B cell (primary cell): ENCODE results near the gene BOD1.

Experiments used
- CTCF ChIP-seq: fragments of 200-600 bp; IDR thresholded peaks from one replicate; pipeline ENCODE4 v1.8.0; 2022; ENCODE audit warnings: antibody characterized with exemption, mild to moderate bottlenecking
- EZH2 ChIP-seq: IDR thresholded peaks from 2 replicates; pipeline ENCODE4 v1.6.1; 2012; ENCODE audit warnings: borderline replicate concordance, low read depth, mild to moderate bottlenecking, moderate library complexity, low read length; ENCODE audit not compliant: insufficient read depth, poor library complexity, severe bottlenecking

DNA sequence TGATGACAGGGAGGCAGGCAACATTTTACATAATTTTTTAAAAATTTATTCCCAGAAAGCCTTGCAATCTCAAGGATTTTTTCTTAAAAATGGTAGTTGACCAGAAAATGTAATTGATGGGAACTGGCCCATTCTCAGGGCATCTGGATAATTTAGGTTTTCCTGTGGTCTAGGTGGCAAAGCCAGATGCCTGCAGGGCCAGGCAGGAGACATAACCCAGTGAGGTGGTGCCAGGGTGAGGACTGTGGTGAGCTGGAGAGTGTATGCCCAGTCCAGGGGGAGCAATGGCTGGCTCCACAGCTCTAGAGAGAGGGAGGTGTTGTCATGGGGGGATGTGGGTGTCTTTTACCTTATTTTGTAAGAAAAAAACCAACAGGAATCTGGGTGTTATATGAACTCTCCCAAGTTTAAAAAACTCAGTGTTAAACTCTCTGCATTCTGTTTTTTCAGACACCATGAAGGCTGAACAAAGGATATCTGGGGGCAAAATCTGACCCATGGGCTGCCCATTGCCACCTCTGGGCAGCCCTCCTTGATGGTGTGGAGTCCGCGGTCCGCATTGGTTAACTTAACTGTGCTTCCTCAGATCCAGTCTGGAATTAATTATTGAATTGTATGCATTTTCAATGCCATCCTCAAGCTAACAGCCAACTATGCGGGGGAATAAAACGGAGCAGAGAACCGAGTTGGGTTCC is 43.9 kb downstream of the BOD1 start:
- TF ChIP-seq CTCF (no peak), EZH2 (no peak)
